HepG2 (cell line): Measurements from ENCODE around the gene POU2AF3. TPM values are rescaled to one million over a fixed set of nuclear protein-coding genes. Genes with fewer than 3 reads are reported as not detected.

Experiments
- ATAC-seq: fragments of 200-7000 bp; cut with Tn5 transposase; 3 replicates; pipeline ENCODE4 v1.9.1; 2020; ENCODE audit warnings: mild to moderate bottlenecking, moderate library complexity
- BruUV-seq: library from RNA; stranded (reverse); fragments of 400-500 nt; replicated peaks from 2 replicates; lab custom pipeline; 2021; lab: Mats Ljungman, UMichigan
- CTCF ChIA-PET: fragments of 300-600 bp; formaldehyde crosslinking; extraction: SDS; loops from one replicate; lab custom pipeline; 2021; ENCODE audit warnings: low total read pairs, inconsistent platforms, low intra/inter-chr PET ratio; lab: Yijun Ruan, JAX
- POLR2A ChIA-PET: fragments of 350-600 bp; sonication (Branson Sonifier 250); formaldehyde crosslinking; loops from one replicate; lab custom pipeline; 2020; ENCODE audit warnings: antibody characterized with exemption, inconsistent platforms; lab: Yijun Ruan, JAX
- DNase-seq: peaks from one replicate; pipeline ENCODE4 v3.0.0-alpha.2; 2015; ENCODE audit warnings: low spot score
- FAIRE-seq: peaks from 3 replicates; lab custom pipeline; 2011; peaks lifted over from hg19 to GRCh38; lab: Jason Lieb, UNC
- H2AFZ ChIP-seq: one replicate; pipeline ENCODE4 v1.6.1; 2011; ENCODE audit warnings: low read length, inconsistent platforms
- H3K27ac ChIP-seq: fragments of 300-600 bp; 3 replicates; pipeline ENCODE4 v1.8.0; 2011; ENCODE audit warnings: mixed run types, mild to moderate bottlenecking, mixed read lengths, low read length, inconsistent platforms; ENCODE audit not compliant: insufficient read depth; ENCODE audit errors: extremely low read length
- H3K27me3 ChIP-seq, 2 experiments: fragments of 200-600 bp in 1 of 2; 2 replicates in 1 of 2; 3 replicates in 1 of 2; pipeline versions ENCODE4 v1.6.0 to v1.8.0; 2011; ENCODE audit warnings: low read length in 2 of 2, mild to moderate bottlenecking in 2 of 2, moderate library complexity in 2 of 2, inconsistent platforms in 1 of 2; ENCODE audit not compliant: insufficient read depth in 2 of 2, control insufficient read depth in 1 of 2
- H3K36me3 ChIP-seq, 2 experiments: fragments of 200-600 bp in 1 of 2; replicated peaks in 1 of 2; 2 replicates in 1 of 2; 3 replicates in 1 of 2; pipeline versions ENCODE4 v1.5.1 to v1.8.0; 2011; ENCODE audit warnings: low read length in 2 of 2, inconsistent platforms in 1 of 2; ENCODE audit not compliant: insufficient read depth in 2 of 2, control insufficient read depth in 1 of 2
- H3K4me1 ChIP-seq: 2 replicates; pipeline ENCODE4 v1.5.1; 2012; ENCODE audit warnings: low read length, inconsistent platforms; ENCODE audit not compliant: insufficient read depth
- H3K4me2 ChIP-seq: 2 replicates; pipeline ENCODE4 v1.6.0; 2011; ENCODE audit warnings: low read depth, low read length, inconsistent platforms
- H3K4me3 ChIP-seq, 3 experiments: fragments of 200-600 bp in 1 of 3; sonication (generic), shearing (Covaris generic) in 1 of 3; replicated peaks in 1 of 3; 2 replicates each; pipeline ENCODE4 v1.5.1; 2011 to 2016; ENCODE audit warnings: low read length in 3 of 3, inconsistent platforms in 2 of 3, low read depth in 2 of 3, mild to moderate bottlenecking in 2 of 3, control low read depth in 1 of 3, mixed read lengths in 1 of 3; ENCODE audit not compliant: insufficient read depth in 1 of 3
- H3K79me2 ChIP-seq: one replicate; pipeline ENCODE4 v1.6.1; 2011; ENCODE audit warnings: low read length, inconsistent platforms; ENCODE audit not compliant: insufficient read depth
- H3K9ac ChIP-seq: 2 replicates; pipeline ENCODE4 v1.6.0; 2011; ENCODE audit warnings: mild to moderate bottlenecking, low read depth, low read length, inconsistent platforms; ENCODE audit not compliant: insufficient read depth
- H3K9me3 ChIP-seq: 2 replicates; pipeline ENCODE4 v1.5.1; 2012; ENCODE audit warnings: mild to moderate bottlenecking, low read length
- H4K20me1 ChIP-seq: 2 replicates; pipeline ENCODE4 v1.6.0; 2011; ENCODE audit warnings: inconsistent platforms, mild to moderate bottlenecking, low read length, moderate library complexity; ENCODE audit not compliant: insufficient read depth
- AGO2 ChIP-seq: fragments of 200-400 bp; formaldehyde crosslinking; optimal IDR thresholded peaks from 2 replicates; pipeline ENCODE3; 2017; ENCODE audit warnings: mild to moderate bottlenecking, low read depth, low read length, moderate library complexity
- FOSL2 ChIP-seq: sonication (generic); formaldehyde crosslinking; IDR thresholded peaks from 2 replicates; pipeline ENCODE4 v1.4.0; 2020; ENCODE audit warnings: missing genetic modification reagents
- MIXL1 ChIP-seq: IDR thresholded peaks from 2 replicates; pipeline ENCODE4 v1.6.1; 2016
- MTF1 ChIP-seq: sonication (generic); formaldehyde crosslinking; IDR thresholded peaks from 2 replicates; pipeline ENCODE4 v1.5.0; 2020; ENCODE audit warnings: missing genetic modification reagents
- ZBTB38 ChIP-seq: sonication (generic); formaldehyde crosslinking; IDR thresholded peaks from 2 replicates; pipeline ENCODE4 v1.5.1; 2020; ENCODE audit warnings: mild to moderate bottlenecking, missing genetic modification reagents
- ZNF83 ChIP-seq: sonication (generic); formaldehyde crosslinking; IDR thresholded peaks from 2 replicates; pipeline ENCODE4 v1.4.0; 2020; ENCODE audit warnings: missing genetic modification reagents, mild to moderate bottlenecking, borderline replicate concordance
- WGBS: methylation state at CpG from one replicate; pipeline ENCODE4 v1.1.6; 2017; ENCODE audit warnings: low lambda C conversion rate; 5-methylcytosine and 5-hydroxymethylcytosine counted together
- in situ Hi-C: cut with HindIII; loops from 2 replicates; pipeline ENCODE4 v1.10.0; 2017; ENCODE audit warnings: low pct_unique_long_range_greater_than_20kb; ENCODE audit not compliant: extremely low pct_ligation_motif_present
- intact Hi-C: fragments of 100-400 bp; cut with micrococcal nuclease; formaldehyde crosslinking; loops from one replicate; pipeline ENCODE4 v1.10.0; 2022; ENCODE audit not compliant: unreplicated experiment
- polyA plus RNA-seq, 8 experiments: library from polyadenylated mRNA; depleted of rRNA in 3 of 8; stranded (reverse) in 7 of 8; unstranded in 1 of 8; fragments of >200 nt; fragmentation: Illumina TruSeq in 4 of 8; extraction: Trizol in 4 of 8; gene quantifications; 2 replicates each; pipeline versions ENCODE4 v1.2.1 to v1.2.3, GENCODE V29; 2011 to 2016; ENCODE audit warnings: low read depth in 4 of 8, missing spikeins in 1 of 8, mixed read lengths in 1 of 8; ENCODE audit not compliant: insufficient read depth in 1 of 8
- total RNA-seq, 5 experiments: library from RNA; depleted of rRNA; stranded (reverse); fragments of >200 nt; fragmentation: Illumina TruSeq; extraction: Trizol; gene quantifications; 2 replicates each; pipeline ENCODE4 v1.2.3, GENCODE V29; 2016; ENCODE audit warnings: low read depth in 1 of 5
- TF ChIP-seq, protein P1 (sequence below): sonication (generic); formaldehyde crosslinking; IDR thresholded peaks from 2 replicates; pipeline ENCODE4 v1.5.1; 2020; ENCODE audit warnings: mild to moderate bottlenecking, missing genetic modification reagents, moderate library complexity
- TF ChIP-seq, protein P2 (sequence below): IDR thresholded peaks from 2 replicates; pipeline ENCODE4 v1.6.1; 2012; ENCODE audit warnings: low read depth, low read length, improper control_type of control experiment

The POU2AF3 gene
- total and polyA plus RNA-seq, 2 of the 13 experiments (the other 11 are each of a cell fraction or from before 2014, with no cell fraction given): 7.8 to 71.2 TPM

DNA sequence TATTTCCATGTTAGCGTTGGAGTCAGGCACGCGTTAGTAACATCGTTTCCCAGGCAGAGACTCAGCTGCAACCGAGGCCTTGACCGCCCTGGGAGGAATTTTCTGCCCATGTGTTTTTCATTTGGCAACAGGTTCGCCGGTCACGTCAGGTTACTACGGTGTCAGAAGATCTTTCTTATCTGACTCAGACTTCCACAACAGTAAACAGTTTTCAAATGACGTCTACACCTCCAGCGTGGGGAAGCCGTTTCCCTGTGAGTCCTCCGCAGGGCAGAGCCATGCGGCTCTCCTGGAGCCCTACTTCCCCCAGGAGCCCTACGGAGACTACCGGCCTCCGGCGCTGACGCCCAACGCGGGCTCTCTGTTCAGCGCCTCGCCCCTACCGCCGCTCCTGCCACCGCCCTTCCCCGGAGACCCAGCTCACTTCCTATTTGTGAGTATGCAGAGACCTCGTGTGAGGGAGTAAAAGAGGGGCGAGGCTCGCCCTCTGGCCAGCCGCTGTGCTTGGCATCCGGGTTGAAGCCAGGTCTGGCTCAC is 14.3 kb upstream of the POU2AF3 start:
- no peak for ATAC-seq
- Histone ChIP-seq H3K4me1 (peaks cover 74% of the 10 kb centered on the region), H3K36me3 (no peaks in the 10 kb centered on the region), H3K4me2 (no peak overlapping the region), H3K27ac (no peak overlapping the region), H3K4me3 (no peak overlapping the region), H3K9ac (no peak overlapping the region), H4K20me1 (no peaks in the 10 kb centered on the region), H3K27me3 (0 out of 5 replicates have a peak, but pooled peaks cover 0 to 5% of the 10 kb centered on the region in 2 experiments), H3K79me2 (no peaks in the 10 kb centered on the region), H3K9me3 (no peaks in the 10 kb centered on the region), H2AFZ (no peak overlapping the region)
- in situ Hi-C loops (loop anchor here (5.0 kb wide), 1 partner anchor 138 kb away; no protein-coding TSS in a partner anchor), intact Hi-C loops (loop anchor here (1.0 to 2.0 kb wide), 4 partner anchors 15 to 162 kb away; partner anchors contain the start of gene POU2AF3)
- ChIA-PET POLR2A (interaction anchor here (2.5 to 2.8 kb wide), 2 partner anchors 15 to 139 kb away, joined by 8 to 9 read pairs; partner anchors contain the start of gene POU2AF3), CTCF (interaction anchor here (0.8 to 5.8 kb wide), 7 partner anchors 16 to 162 kb away, joined by 3 to 108 read pairs (median 3); no protein-coding TSS in a partner anchor)
- 96% methylated on average over 33 of the region's 33 CpGs for WGBS
- TF ChIP-seq FOSL2 (CRISPR knock-in tag) (no peak), ZBTB38 (peak; percentile 84), MIXL1 (no peak), ZNF83 (no peak), MTF1 (CRISPR knock-in tag) (no peak), AGO2 (peak; percentile 40)
- TF ChIP-seq, protein P1, sequence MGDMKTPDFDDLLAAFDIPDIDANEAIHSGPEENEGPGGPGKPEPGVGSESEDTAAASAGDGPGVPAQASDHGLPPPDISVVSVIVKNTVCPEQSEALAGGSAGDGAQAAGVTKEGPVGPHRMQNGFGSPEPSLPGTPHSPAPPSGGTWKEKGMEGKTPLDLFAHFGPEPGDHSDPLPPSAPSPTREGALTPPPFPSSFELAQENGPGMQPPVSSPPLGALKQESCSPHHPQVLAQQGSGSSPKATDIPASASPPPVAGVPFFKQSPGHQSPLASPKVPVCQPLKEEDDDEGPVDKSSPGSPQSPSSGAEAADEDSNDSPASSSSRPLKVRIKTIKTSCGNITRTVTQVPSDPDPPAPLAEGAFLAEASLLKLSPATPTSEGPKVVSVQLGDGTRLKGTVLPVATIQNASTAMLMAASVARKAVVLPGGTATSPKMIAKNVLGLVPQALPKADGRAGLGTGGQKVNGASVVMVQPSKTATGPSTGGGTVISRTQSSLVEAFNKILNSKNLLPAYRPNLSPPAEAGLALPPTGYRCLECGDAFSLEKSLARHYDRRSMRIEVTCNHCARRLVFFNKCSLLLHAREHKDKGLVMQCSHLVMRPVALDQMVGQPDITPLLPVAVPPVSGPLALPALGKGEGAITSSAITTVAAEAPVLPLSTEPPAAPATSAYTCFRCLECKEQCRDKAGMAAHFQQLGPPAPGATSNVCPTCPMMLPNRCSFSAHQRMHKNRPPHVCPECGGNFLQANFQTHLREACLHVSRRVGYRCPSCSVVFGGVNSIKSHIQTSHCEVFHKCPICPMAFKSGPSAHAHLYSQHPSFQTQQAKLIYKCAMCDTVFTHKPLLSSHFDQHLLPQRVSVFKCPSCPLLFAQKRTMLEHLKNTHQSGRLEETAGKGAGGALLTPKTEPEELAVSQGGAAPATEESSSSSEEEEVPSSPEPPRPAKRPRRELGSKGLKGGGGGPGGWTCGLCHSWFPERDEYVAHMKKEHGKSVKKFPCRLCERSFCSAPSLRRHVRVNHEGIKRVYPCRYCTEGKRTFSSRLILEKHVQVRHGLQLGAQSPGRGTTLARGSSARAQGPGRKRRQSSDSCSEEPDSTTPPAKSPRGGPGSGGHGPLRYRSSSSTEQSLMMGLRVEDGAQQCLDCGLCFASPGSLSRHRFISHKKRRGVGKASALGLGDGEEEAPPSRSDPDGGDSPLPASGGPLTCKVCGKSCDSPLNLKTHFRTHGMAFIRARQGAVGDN (CRISPR knock-in tag): peak; percentile 62
- TF ChIP-seq, protein P2, sequence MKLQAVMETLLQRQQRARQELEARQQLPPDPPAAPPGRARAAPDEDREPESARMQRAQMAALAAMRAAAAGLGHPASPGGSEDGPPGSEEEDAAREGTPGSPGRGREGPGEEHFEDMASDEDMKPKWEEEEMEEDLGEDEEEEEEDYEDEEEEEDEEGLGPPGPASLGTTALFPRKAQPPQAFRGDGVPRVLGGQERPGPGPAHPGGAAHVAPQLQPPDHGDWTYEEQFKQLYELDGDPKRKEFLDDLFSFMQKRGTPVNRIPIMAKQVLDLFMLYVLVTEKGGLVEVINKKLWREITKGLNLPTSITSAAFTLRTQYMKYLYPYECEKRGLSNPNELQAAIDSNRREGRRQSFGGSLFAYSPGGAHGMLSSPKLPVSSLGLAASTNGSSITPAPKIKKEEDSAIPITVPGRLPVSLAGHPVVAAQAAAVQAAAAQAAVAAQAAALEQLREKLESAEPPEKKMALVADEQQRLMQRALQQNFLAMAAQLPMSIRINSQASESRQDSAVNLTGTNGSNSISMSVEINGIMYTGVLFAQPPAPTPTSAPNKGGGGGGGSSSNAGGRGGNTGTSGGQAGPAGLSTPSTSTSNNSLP: no peak
- BruUV-seq: no TSS peak
- no peak for DNase-seq
- FAIRE-seq: no peak
